Keratinocyte (primary cell): ENCODE measurements around the gene CACNA2D2. TPM values are rescaled to one million over a fixed set of nuclear protein-coding genes. Genes with fewer than 3 reads are reported as not detected.

ENCODE experiments used
- DNase-seq: peaks from one replicate; pipeline ENCODE4 v3.0.0-alpha.2; 2011; ENCODE audit warnings: low read depth, missing footprints, low spot score
- FAIRE-seq: peaks from 2 replicates; lab custom pipeline; 2011; peaks lifted over from hg19 to GRCh38; lab: Jason Lieb, UNC
- H2AFZ ChIP-seq: 2 replicates; pipeline ENCODE4 v1.6.0; 2012; ENCODE audit warnings: low read length, control low read depth, inconsistent platforms; ENCODE audit not compliant: control insufficient read depth
- H3K27ac ChIP-seq: 2 replicates; pipeline ENCODE4 v1.5.1; 2011; ENCODE audit warnings: low read length; ENCODE audit not compliant: control insufficient read depth, insufficient read depth
- H3K27me3 ChIP-seq: 3 replicates; pipeline ENCODE4 v1.6.0; 2011; ENCODE audit warnings: low read length; ENCODE audit not compliant: control insufficient read depth, insufficient read depth; ENCODE audit errors: extremely low read depth
- H3K36me3 ChIP-seq, 2 experiments: 2 replicates in 1 of 2; 3 replicates in 1 of 2; pipeline ENCODE4 v1.5.1; 2011; ENCODE audit warnings: low read length in 2 of 2, mild to moderate bottlenecking in 1 of 2; ENCODE audit not compliant: control insufficient read depth in 2 of 2, insufficient read depth in 2 of 2; ENCODE audit errors: extremely low read depth in 1 of 2
- H3K4me1 ChIP-seq: 3 replicates; pipeline ENCODE4 v1.5.1; 2011; ENCODE audit warnings: low read length; ENCODE audit not compliant: control insufficient read depth, insufficient read depth; ENCODE audit errors: extremely low read depth
- H3K4me2 ChIP-seq: 3 replicates; pipeline ENCODE4 v1.6.0; 2011; ENCODE audit warnings: low read depth, low read length; ENCODE audit not compliant: control insufficient read depth, insufficient read depth; ENCODE audit errors: extremely low read depth
- H3K4me3 ChIP-seq, 3 experiments: fragments of 200-600 bp in 1 of 3; sonication (generic) in 1 of 3; 2 replicates in 2 of 3; 3 replicates in 1 of 3; pipeline ENCODE4 v1.5.1; 2011 to 2016; ENCODE audit warnings: low read length in 3 of 3, mild to moderate bottlenecking in 3 of 3, control low read depth in 2 of 3, inconsistent platforms in 1 of 3, low read depth in 1 of 3, mixed read lengths in 1 of 3, mixed run types in 1 of 3, moderate library complexity in 1 of 3; ENCODE audit not compliant: control insufficient read depth in 2 of 3, insufficient read depth in 2 of 3; ENCODE audit errors: extremely low read depth in 1 of 3
- H3K79me2 ChIP-seq: 2 replicates; pipeline ENCODE4 v1.6.0; 2012; ENCODE audit warnings: low read length; ENCODE audit not compliant: control insufficient read depth, insufficient read depth
- H3K9ac ChIP-seq: 3 replicates; pipeline ENCODE4 v1.6.0; 2011; ENCODE audit warnings: low read length; ENCODE audit not compliant: control insufficient read depth, insufficient read depth; ENCODE audit errors: extremely low read depth
- H3K9me1 ChIP-seq: 3 replicates; pipeline ENCODE4 v1.6.0; 2011; ENCODE audit warnings: low read length; ENCODE audit not compliant: control insufficient read depth, insufficient read depth; ENCODE audit errors: extremely low read depth
- H3K9me3 ChIP-seq: 2 replicates; pipeline ENCODE4 v1.5.1; 2012; ENCODE audit warnings: low read depth, low read length; ENCODE audit not compliant: control insufficient read depth
- H4K20me1 ChIP-seq: 3 replicates; pipeline ENCODE4 v1.6.0; 2011; ENCODE audit warnings: low read length; ENCODE audit not compliant: control insufficient read depth, insufficient read depth; ENCODE audit errors: extremely low read depth
- CTCF ChIP-seq, 3 experiments: IDR thresholded peaks in 1 of 3; conservative IDR thresholded peaks in 1 of 3; optimal IDR thresholded peaks in 1 of 3; 2 replicates in 2 of 3; 3 replicates in 1 of 3; pipeline versions ENCODE3 to v1.5.1; 2011; ENCODE audit warnings: low read length in 3 of 3, mild to moderate bottlenecking in 3 of 3, moderate library complexity in 2 of 3, control low read depth in 1 of 3, inconsistent platforms in 1 of 3; ENCODE audit not compliant: insufficient read depth in 2 of 3; ENCODE audit errors: extremely low read depth in 1 of 3
- EZH2 ChIP-seq: IDR thresholded peaks from one replicate; pipeline ENCODE4 v1.6.1; 2012; ENCODE audit warnings: inconsistent platforms, mild to moderate bottlenecking, low read length, moderate library complexity
- dilution Hi-C: fragments of 300-500 bp; cut with MboI; formaldehyde crosslinking; loops from one replicate; pipeline ENCODE4 v1.7.0; 2020; ENCODE audit warnings: low sequenced_read_pairs; ENCODE audit not compliant: extremely low pct_ligation_motif_present
- polyA plus RNA-seq, 5 experiments: library from polyadenylated mRNA; depleted of rRNA in 3 of 5; stranded (reverse) in 3 of 5; stranded (forward) in 1 of 5; unstranded in 1 of 5; fragments of >200 nt; gene quantifications; 1 replicate in 1 of 5; 2 replicates in 3 of 5; 3 replicates in 1 of 5; pipeline versions ENCODE4 v1.2.1 to v1.2.3, GENCODE V29; 2011 to 2012; ENCODE audit warnings: missing spikeins in 2 of 5, low read depth in 1 of 5, low replicate concordance in 1 of 5

CACNA2D2 gene
- polyA plus RNA-seq, 1 donor (not counting 4 experiments of a cell fraction or from before 2014, with no cell fraction given): 0.04 TPM

GRCh38 chr3:50478671-50479260, 24.7 kb downstream of the CACNA2D2 start:
- no peaks in the 10 kb centered on the region for H3K4me1 ChIP-seq
- H4K20me1 ChIP-seq: no peaks in the 10 kb centered on the region
- H3K27me3 ChIP-seq: peaks cover 11% of the 10 kb centered on the region
- H3K9ac ChIP-seq: no peak overlapping the region
- no peaks in the 10 kb centered on the region for H3K79me2 ChIP-seq
- DNase-seq: no peak
- no peaks in the 10 kb centered on the region for H3K9me1 ChIP-seq
- no peak for FAIRE-seq
- H3K9me3 ChIP-seq: no peaks in the 10 kb centered on the region
- no peak overlapping the region for H2AFZ ChIP-seq
- H3K27ac ChIP-seq: no peak overlapping the region
- dilution Hi-C loops: no loop called here
- H3K4me3 ChIP-seq: no peak overlapping the region
- TF ChIP-seq EZH2 (no peak), CTCF (optimal IDR thresholded peaks at IDR 0.05 in 1 of 3, IDR thresholded peaks at IDR 0.05 in 1 of 3, conservative IDR thresholded peaks at IDR 0.05 in 1 of 3; ENCODE audit: extremely low read depth in 1 of 3, insufficient read depth in 2 of 3, low read length in 3 of 3) (no peak)
- no peak overlapping the region for H3K4me2 ChIP-seq
- no peaks in the 10 kb centered on the region for H3K36me3 ChIP-seq

DNA sequence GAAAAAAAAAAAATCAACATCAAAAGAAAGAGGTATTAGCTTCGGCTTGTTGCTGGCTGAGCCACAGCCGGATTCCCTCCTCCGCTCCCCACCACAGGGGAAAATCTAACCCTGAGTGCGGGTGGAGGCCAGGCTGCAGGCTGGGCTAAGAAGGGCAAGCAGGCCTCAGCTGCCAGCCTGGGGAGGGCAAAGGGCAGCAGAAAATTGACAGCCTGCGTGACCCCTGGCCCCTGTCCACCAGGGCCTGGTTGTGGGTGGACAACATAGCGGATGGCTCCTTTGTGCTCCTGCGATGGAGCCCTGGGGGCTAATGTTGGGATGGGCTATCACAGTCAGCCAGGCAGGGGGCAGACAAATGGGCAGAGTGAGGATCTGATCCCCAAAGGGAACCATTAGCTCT, 25.4 kb downstream of the CACNA2D2 start:
- Histone ChIP-seq H2AFZ (no peak overlapping the region), H3K9me1 (no peaks in the 10 kb centered on the region), H3K4me1 (no peaks in the 10 kb centered on the region), H3K79me2 (no peaks in the 10 kb centered on the region), H3K4me2 (no peak overlapping the region), H3K9ac (no peak overlapping the region), H3K36me3 (no peaks in the 10 kb centered on the region), H3K27ac (no peak overlapping the region), H4K20me1 (no peaks in the 10 kb centered on the region), H3K27me3 (peaks cover 13% of the 10 kb centered on the region), H3K4me3 (no peak overlapping the region), H3K9me3 (no peaks in the 10 kb centered on the region)
- no peak for FAIRE-seq
- TF ChIP-seq EZH2 (no peak), CTCF (optimal IDR thresholded peaks at IDR 0.05 in 1 of 3, IDR thresholded peaks at IDR 0.05 in 1 of 3, conservative IDR thresholded peaks at IDR 0.05 in 1 of 3; ENCODE audit: extremely low read depth in 1 of 3, insufficient read depth in 2 of 3, low read length in 3 of 3) (no peak)
- DNase-seq: no peak
- dilution Hi-C loops: no loop called here
